Stimulated activated CD8-positive, alpha-beta memory T cell treated with anti-CD3 and anti-CD28 coated beads, Interleukin-12 subunit alpha, Interleukin-12 subunit beta, amount 100 ng/mL, for 4 hours (primary cell): ENCODE results near the gene CHST11.
"Not testable (repeated sequence)": the region's sequence is repeated elsewhere in the genome, so short reads cannot be mapped to it uniquely, and the experiment has no call there.

Experiments used
- DNase-seq: peaks from one replicate; pipeline ENCODE4 v3.0.0-alpha.2; 2020; ENCODE audit warnings: low read depth

Gene CHST11

DNA sequence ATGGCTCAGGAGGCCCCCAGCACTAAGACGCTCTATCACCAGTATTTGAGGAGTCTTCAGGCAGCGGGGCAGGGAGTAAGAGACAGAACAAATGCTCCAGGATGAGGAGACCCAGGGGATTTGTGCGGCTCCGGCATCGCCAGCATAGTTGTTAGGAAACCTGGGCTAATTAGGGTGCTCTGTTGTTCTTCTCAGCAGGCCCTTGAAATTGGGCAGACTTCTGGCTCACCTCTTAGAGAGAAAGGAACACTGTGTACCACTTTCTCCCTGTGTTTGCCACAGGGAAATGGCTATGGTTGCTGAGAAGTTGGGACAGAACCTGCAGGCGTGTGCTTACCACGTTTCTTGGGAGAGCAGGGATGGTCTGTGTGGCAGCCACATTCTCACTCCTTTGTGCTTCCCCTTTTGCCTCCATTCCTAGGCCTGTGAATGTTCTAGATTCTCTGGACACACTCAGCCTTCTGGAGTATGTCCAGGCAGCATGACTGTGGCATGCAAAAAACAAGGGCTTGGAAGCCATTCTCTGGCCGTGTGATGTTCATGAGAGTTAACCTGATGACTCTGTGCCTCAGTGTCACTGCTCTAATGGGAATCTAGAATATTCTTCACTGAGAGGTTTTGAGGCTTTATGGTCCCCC, 109.0 kb downstream of the CHST11 start:
- no peak for DNase-seq

DNA sequence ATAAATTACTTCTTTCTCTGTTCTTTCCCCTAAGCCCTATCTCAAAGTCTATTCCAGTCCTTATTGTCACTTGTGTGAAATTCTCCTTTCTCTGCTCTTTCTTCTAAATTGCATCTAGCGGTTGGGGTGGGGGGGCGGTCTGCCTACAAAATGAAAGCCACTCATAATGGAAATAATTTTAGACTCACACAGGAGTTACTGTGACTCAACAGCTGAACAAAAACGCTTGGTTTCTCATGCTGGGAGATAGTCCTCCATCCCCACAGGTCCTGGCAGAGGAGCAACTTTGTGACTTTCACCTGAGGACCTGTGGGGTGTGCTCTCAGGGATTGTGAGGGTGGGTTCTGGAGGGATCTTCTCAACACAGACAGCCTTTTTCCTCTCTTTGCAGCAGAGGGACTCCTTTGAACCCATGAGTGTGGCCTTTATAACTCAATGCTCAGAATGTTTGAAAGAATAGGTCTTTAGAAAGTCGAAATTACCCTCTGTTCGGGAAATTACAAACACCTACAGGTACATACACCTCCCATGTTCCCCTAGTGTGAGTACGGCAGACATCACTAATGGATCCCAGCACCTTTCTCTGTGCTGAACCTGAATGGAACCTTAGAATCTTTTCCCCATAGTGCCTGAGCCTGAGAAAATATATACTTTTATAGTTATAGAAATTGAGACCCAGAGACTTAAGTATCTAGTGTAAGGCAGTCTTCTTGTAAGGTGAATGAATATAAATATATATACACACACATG, 109.7 kb downstream of the CHST11 start:
- DNase-seq, result no peak

DNA sequence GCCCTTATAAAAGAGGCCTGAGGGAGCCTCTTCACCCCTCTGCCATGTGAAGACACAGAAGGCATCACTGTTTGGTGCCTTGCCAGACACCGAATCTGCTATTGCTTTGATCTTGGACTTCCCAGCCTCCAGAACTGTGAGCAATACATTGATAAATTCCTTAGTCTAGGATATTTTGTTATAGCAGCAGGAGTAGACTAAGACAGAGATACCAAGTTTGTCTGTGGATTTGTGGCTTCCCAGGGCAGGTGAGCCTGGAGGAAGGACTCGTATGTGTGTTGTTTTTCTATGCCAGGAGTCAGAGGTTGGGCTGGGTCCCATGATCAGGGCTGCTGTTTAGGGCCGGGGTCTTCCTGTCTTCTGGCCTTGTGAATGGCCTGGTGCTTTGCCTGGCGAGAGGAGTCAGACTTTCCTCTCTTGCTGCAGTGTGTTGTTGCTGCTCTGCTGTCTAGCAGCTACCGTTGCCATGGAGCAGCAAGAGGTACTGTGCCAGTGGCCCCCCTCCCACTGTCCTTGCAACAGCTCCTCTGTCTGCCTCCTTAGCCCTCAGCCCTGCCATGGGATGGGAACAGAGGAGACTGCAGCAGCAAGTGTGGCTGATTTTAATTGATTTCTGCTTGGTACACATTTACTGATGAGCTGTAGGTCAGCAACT, 111.2 kb downstream of the CHST11 start:
- DNase-seq, result no peak

DNA sequence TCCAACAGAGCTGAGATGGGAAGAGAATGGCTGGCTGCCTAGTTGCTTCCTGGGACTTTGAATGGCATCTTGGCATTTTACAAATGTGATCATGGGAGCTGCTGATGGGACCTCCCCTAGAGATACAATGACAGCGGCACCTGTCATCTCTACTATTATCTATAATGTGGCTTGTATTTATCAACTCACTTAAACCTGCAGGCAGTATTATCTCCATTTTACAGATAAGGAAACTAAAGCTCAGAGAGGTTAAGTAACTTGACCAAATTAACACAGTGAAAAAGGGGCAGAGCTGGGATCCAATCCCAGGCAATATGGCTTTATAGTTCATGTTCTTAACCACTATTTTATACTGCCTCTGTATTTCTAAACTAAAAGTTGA, 111.7 kb downstream of the CHST11 start:
- DNase-seq, result no peak

DNA sequence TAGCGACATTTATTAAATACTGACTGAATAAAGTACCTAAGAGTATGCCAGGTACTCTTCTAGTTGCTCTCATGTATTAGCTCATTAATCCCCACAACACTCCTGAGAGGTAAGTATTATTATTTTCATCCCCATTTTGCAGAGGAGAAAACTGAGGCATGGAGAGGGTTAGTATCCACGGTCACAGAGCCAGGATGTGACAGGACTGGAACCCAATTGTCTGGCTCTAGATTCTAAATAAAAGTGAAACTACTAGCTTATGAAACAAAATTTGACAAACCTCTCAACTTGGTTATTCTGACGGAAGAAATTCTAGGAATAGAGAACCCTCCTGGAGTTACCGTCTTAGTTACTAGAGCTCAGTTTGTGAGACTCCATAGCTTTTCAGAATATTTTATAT, 112.2 kb downstream of the CHST11 start:
- no peak for DNase-seq

DNA sequence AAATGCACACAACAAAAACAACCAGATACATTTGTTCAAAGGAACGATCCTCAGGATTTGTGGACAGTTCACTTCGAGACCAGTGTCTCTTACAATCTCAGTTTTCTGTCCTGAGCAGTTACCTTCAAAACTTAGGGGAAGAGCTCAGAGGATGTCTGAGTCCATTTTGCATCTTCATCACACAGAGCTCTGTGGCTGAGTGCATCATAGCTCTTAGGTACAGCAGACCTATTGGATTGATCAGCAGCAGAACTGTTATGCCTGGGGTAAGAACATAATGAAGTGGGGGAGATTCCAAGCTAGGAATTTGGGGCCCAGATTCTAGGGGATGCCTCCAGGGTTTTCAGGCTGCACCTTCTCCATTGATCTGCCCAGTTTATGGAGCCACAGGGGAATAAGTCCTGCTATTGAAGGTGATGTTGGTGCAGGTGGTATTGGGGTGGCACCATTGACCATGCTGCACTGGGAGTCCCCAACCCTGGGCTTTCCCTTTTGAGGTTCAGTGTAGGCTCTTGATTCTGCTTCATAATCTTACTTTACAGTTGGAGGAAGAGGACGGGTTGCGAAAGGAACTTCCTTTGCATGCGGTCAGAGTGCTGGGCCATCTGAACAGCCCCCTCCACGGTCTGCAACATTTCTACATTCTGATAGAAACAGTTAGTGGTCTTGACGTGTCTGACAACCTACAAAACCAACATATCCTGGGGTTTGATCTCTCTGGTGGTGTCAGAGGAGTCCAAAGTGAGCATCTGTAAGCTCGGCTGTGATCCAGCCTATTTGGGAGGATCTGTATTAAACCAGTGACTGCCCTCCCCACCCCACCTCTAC, 112.8 kb downstream of the CHST11 start:
- DNase-seq, result peak; percentile 28

DNA sequence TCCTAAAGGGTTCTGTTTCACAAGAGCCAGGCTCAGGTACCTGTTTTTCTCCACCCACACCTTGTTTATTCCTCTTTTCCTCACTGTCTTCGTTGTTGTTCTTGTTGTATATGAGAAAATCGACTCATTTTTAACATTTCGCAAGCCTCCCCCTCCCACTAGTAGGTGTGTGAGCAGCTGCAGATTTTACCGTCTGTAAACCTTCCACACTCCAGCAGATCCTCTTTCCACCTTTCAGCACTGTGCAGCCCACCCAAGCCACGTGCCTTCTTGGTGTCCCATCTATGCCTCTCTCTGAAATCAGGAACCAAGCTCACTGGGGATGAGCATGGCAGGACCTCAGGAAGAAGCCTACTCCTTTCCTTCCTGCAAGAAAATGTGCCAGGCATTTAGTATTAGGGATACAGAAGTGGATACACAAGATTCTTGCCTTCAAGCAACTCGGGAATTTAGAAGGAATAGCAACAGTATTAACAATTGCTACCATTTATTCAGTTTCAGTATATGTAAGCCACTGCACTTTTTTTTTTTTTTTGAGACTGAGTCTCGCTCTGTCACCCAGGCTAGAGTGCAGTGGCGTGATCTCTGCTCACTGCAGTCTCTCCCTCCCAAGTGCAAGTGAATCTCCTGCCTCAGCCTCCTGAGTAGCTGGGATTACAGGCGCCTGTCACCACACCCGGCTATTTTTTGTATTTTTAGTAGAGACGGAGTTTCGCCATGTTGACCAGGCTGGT, 113.6 kb downstream of the CHST11 start:
- DNase-seq, result no peak

DNA sequence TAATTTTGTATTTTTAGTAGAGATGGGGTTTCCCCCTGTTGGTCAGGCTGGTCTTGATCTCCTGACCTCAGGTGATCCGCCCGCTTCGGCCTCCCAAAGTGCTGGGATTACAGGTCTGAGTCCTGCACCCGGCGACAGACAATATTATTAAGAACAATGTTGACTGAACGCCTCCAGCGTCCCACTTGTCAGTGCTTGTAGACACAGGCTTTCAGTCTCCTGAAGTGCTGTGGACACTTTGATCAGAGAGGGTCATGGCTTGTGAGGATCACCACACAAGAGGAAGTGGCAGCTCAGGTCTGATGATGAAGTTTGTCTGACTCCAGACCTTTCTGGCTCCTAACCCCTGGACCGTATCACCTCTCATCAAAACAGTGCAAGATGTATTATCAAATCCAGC, 114.6 kb downstream of the CHST11 start:
- DNase-seq, result no peak

DNA sequence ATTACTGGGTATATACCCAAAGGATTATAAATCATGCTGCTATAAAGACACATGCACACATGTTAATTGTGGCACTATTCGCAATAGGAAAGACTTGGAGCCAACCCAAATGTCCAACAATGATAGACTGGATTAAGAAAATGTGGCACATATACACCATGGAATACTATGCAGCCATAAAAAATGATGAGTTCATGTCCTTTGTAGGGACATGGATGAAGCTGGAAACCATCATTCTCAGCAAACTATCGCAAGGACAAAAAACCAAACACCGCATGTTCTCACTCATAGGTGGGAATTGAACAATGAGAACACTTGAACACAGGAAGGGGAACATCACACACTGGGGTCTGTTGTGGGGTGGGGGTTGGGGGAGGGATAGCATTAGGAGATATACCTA, 117.6 kb downstream of the CHST11 start:
- DNase-seq, result not testable (repeated sequence)

DNA sequence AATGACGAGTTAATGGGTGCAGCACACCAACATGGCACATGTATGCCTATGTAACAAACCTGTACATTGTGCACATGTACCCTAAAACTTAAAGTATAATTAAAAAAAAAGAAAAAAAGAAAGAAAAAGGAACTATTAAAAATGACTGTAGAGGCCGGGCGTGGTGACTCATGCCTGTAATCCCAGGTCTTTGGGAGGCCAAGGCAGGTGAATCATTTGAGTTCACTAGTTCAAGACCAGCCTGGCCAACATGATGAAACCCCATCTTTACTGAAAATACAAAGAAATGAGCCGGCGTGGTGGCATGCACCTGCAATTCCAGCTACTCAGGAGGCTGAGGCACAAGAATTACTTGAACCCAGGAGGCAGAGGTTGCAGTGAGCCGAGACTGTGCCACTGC, 118.0 kb downstream of the CHST11 start:
- not testable (repeated sequence) for DNase-seq

DNA sequence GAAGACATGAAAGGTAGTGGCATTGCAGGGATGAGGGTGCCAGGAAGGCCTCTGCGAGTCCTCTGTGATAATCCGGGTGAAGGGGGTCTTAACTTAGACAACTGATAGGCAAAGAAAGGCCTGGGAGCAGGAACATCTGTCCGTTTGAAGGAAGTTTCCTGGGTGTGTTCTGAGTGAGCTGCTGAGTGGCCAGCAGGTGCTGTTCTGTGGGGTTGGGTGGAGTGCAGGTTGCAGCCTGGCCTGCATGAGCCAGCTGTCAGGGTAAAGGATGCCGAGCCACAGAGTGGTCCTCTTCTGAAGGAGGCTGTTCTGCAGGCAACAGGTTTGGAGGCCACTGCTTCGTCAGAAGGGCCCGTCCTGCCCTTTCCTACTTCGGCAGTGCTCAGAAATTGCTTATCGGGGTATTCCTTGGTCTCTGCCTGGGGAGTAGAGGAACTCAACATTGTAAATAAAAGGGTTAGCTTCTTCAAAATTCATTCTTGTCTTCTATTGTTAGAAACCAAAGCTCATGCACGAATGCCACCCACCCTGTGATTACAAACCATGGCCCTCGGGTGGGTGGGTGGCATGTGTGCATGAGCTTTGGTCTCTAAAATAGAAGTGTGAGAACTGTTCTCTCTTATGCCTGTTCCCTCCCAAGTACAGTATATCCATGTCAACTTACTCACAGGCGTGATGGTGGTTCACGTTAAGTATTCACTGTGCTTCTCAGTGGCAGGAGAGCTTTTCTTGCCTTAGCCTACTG, 118.9 kb downstream of the CHST11 start:
- DNase-seq, result no peak

DNA sequence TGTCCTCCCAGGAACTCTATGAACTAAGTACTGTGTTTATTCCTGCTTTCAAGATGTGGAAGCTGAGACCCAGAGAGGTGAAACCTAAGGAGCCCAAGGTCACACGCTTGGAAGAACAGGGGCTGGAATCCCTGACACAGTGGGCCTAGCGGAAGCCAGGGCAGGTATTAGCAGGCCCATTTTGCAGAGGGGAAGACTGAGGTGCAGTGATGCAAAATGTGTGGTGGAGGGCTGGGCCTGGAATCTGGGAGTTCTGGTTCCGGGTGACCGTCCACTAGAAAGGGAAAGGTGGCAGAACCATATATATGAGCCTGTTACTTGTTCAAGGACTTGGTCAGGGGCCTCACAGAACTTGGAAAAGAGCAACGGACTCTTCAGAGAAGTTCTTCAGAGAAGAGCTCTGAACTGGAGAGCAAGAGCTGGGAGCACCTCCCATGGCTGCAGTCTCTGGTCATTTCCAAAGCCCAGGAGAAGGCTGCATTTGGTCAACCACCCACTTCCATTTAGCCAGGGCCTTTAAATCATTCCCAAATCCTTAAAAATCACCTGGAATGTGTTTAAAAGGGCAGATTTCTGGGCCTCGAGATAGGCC, 119.5 kb downstream of the CHST11 start:
- no peak for DNase-seq

DNA sequence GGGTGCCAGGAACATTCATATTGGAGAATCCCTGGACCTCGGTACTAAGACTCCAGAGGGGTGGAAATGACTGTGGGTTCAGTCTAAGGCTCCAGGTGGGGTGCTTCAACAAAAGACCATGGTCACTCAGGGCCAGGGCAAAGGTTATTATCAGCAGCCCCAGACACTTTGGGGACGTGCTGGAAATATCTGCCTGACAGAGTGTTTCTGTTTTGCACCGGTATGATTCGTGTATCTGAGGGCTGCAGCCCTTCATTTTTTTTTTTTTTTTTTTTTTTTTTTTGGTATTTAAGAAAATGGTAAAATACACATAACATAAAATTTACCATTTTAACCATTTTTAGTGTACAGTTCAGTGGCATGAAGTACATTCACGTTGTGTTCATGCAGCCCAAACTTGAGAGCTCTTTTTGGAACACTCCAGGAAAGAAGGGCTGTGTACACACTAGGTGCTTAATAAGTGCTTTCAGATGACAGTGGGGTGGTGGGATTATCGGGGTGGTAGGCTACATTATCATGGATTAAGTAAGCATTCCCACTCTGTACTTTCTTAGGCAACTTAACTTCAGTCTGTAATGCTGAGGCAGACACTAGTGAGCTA, 120.3 kb downstream of the CHST11 start:
- DNase-seq, result no peak

DNA sequence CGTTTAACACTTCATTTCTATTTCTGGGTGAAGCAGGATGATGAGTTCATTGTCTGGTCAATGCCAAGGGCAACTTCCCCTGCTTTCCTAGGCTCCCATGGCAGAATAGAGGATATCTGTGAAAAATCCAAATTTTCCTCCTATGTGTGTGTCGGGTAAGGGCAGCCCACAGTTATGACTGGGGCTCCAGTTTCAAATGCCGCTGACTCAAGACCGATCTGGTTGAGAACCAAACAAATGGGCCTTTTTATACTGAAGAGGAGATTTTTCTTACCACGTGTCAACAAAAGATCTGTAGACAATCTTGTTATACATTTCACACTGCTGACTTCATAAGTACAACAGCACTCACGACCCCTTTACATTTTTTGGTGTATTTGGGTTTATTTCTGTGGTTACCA, 120.8 kb downstream of the CHST11 start:
- DNase-seq, result no peak

DNA sequence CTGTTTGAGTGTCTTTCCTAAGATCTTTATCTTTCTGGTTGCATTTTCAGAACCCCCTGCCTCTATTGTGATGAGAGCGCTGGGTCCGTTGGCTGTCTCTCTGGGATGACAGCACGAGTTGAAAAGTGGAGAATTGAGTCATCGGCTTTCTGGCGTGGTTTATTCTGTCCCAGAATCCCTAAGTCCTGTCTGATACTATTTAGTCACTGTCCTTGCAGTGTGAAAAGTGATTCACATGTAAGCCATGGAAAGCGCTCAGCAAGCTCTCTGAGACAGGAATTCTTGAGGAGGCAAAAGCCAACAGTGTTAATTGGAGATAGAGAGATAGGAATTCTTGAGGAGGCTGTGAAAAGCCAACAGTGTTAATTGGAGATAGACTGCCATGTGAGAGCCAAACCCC, 121.7 kb downstream of the CHST11 start:
- DNase-seq, result no peak

DNA sequence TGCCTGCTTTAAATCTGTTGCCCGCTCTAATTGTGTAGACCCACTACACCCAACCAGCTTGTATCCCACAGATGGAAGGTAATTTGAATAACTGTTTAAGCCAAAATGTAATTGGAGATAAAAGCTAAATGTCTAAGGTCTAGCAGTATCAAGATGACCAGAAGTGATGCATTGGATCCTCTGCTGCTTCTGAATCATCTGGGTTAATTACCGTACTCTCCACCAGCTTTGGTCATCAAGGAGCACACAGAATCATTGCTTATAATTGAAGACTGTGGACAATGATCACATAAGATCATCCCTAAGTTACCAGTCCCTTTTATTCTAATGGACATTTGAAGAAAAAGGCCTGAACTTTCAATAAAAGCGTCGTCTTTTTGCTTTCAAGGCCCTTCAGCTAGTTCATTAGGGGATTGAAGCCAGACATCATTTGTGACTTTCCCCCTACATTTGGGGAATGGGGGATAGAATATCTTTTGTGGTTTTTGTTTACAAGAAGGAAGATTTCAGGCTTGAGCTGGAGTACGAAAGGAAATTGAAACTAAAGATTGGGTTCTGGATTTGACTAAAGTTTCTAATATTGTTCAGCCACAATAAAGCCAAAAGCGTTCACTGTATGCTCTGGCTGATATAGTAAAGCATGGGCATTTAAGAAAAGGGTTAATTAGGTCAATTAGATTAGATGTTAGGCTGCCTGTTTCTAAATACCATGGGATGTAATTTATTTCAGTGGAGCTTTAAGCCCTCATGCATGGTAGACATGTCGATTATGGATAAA, 123.2 kb downstream of the CHST11 start:
- DNase-seq, result no peak

DNA sequence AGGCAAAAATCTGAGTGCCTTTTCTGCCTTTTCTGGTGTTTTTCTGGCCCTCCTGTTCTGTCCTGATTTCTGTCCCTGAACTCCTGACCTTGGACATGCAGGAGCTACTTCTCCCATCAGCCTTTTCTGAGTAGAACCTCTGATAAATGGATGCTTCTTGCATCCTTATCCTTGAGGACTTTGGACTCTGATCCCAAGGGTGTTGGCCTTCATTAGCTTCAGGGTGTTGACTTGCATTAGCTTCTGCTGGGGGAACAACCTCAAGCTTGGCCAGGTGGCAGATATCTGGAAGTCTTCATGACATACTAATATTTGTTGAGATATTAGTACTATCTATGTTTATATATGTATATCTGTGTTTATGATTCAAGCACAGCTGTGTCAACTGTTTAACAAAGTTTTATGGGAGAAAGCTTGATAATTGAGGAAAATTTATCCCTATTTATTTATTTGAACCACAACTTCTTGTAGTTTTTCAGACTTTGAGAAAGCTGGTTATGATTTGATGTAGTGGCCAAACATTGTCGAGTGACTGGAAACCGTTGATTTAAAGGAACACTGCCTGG, 124.3 kb downstream of the CHST11 start:
- DNase-seq, result no peak

DNA sequence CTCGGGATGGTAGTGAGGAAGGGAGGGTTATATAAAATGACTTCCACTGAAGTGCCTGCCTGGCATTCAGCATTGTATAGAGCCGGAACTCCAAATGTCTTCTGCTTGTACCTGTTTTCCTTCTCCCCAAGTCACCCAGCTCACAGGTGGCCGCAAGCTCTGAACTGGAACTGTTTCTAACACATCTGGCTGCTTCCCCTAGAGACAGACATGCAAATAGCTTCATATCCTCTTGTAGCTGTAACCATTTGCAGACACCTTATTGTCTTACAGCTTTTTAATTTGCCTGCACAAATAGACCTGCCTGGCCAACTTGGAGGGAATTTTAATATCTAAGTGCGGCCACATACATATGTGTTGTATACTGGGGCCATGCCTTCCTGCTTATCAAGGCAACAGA, 126.0 kb downstream of the CHST11 start:
- no peak for DNase-seq

DNA sequence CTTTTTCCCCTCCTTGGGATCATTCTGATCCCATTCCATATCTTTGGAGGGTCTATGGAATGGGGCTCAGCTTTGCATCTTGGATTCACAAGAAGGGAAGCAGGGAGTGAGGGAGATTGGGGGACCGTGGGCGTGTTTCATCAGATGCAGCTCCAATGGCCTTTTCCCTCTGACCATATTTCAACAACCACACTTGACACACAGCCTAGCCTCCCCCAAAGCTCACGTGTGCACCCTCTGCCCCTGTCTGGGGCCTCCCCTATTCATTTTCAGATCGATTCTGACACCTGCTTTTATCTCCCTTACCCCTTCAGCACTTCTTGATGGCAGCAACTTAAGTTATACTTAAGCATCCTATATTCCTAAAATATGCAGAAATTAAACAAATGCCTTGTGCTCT, 126.6 kb downstream of the CHST11 start:
- DNase-seq, result no peak
